H9 (cell line): ENCODE measurements around the gene SLC38A1. TPM values are rescaled to one million over a fixed set of nuclear protein-coding genes. Genes with fewer than 3 reads are reported as not detected.

Experiments used
- DNase-seq: peaks from one replicate; pipeline ENCODE4 v3.0.0-alpha.2; 2017
- H2AFZ ChIP-seq: one replicate; pipeline ENCODE4 v1.6.1; 2013; ENCODE audit warnings: mild to moderate bottlenecking, low read length, control low read depth, moderate library complexity
- H2AK5ac ChIP-seq: 2 replicates; pipeline ENCODE4 v1.6.1; 2013; ENCODE audit warnings: low read length, control low read depth, mixed read lengths; ENCODE audit not compliant: insufficient read length
- H2BK120ac ChIP-seq: one replicate; pipeline ENCODE4 v1.6.1; 2013; ENCODE audit warnings: low read depth, mild to moderate bottlenecking, low read length, control low read depth, inconsistent platforms; ENCODE audit not compliant: poor library complexity, severe bottlenecking
- H2BK12ac ChIP-seq: 2 replicates; pipeline ENCODE4 v1.6.1; 2013; ENCODE audit warnings: low read length, control low read depth, mixed read lengths, low read depth; ENCODE audit not compliant: insufficient read length
- H2BK15ac ChIP-seq: 2 replicates; pipeline ENCODE4 v1.6.1; 2013; ENCODE audit warnings: low read depth, low read length, control low read depth
- H2BK20ac ChIP-seq: one replicate; pipeline ENCODE4 v1.6.1; 2013; ENCODE audit warnings: low read depth, mild to moderate bottlenecking, low read length, control low read depth, inconsistent platforms; ENCODE audit not compliant: poor library complexity, severe bottlenecking
- H2BK5ac ChIP-seq: 2 replicates; pipeline ENCODE4 v1.6.1; 2013; ENCODE audit warnings: low read length, control low read depth, mixed read lengths; ENCODE audit not compliant: insufficient read length
- H3K14ac ChIP-seq: 2 replicates; pipeline ENCODE4 v1.6.1; 2013; ENCODE audit warnings: low read length, control low read depth; ENCODE audit not compliant: insufficient read depth
- H3K18ac ChIP-seq: 2 replicates; pipeline ENCODE4 v1.6.1; 2013; ENCODE audit warnings: low read depth, mild to moderate bottlenecking, mixed read lengths, low read length, control low read depth; ENCODE audit not compliant: insufficient read length
- H3K23ac ChIP-seq: 2 replicates; pipeline ENCODE4 v1.6.1; 2013; ENCODE audit warnings: low read length, control low read depth, mixed read lengths, low read depth; ENCODE audit not compliant: insufficient read length
- H3K23me2 ChIP-seq: 2 replicates; pipeline ENCODE4 v1.6.1; 2013; ENCODE audit warnings: low read depth, mild to moderate bottlenecking, mixed read lengths, low read length, control low read depth; ENCODE audit not compliant: insufficient read length, poor library complexity, severe bottlenecking
- H3K27ac ChIP-seq: 2 replicates; pipeline ENCODE4 v1.5.1; 2013; ENCODE audit warnings: low read length, control low read depth, mixed read lengths, low read depth; ENCODE audit not compliant: insufficient read length
- H3K27me3 ChIP-seq: 2 replicates; pipeline ENCODE4 v1.6.1; 2013; ENCODE audit warnings: low read length, control low read depth, inconsistent platforms; ENCODE audit not compliant: insufficient read depth
- H3K4ac ChIP-seq: 2 replicates; pipeline ENCODE4 v1.6.1; 2013; ENCODE audit warnings: low read depth, mild to moderate bottlenecking, control low read depth, inconsistent platforms, low read length, moderate library complexity
- H3K4me1 ChIP-seq: 2 replicates; pipeline ENCODE4 v1.6.1; 2013; ENCODE audit warnings: low read length, control low read depth, inconsistent platforms; ENCODE audit not compliant: insufficient read depth
- H3K4me2 ChIP-seq: 2 replicates; pipeline ENCODE4 v1.6.1; 2013; ENCODE audit warnings: low read length, control low read depth, mixed read lengths; ENCODE audit not compliant: insufficient read length, insufficient read depth
- H3K56ac ChIP-seq: 2 replicates; pipeline ENCODE4 v1.6.1; 2013; ENCODE audit warnings: low read depth, mild to moderate bottlenecking, mixed read lengths, low read length, control low read depth; ENCODE audit not compliant: insufficient read length
- H3K79me1 ChIP-seq: 2 replicates; pipeline ENCODE4 v1.6.1; 2013; ENCODE audit warnings: low read depth, mild to moderate bottlenecking, moderate library complexity, low read length, control low read depth, inconsistent platforms; ENCODE audit not compliant: insufficient read depth, poor library complexity, severe bottlenecking
- H3K79me2 ChIP-seq: 2 replicates; pipeline ENCODE4 v1.6.1; 2013; ENCODE audit warnings: low read length, control low read depth, inconsistent platforms; ENCODE audit not compliant: insufficient read depth
- H3K9ac ChIP-seq: 2 replicates; pipeline ENCODE4 v1.6.1; 2013; ENCODE audit warnings: low read length, control low read depth, mixed read lengths; ENCODE audit not compliant: insufficient read length; ENCODE audit errors: extremely low read depth
- H3K9me3 ChIP-seq: one replicate; pipeline ENCODE4 v1.6.1; 2013; ENCODE audit warnings: low read depth, low read length, inconsistent platforms; ENCODE audit not compliant: control insufficient read depth
- H3T11ph ChIP-seq: one replicate; pipeline ENCODE4 v1.6.1; 2013; ENCODE audit warnings: mild to moderate bottlenecking, low read length, control low read depth, inconsistent platforms
- H4K20me1 ChIP-seq: one replicate; pipeline ENCODE4 v1.6.1; 2013; ENCODE audit not compliant: control insufficient read depth, insufficient read length, insufficient read depth
- H4K5ac ChIP-seq: 2 replicates; pipeline ENCODE4 v1.6.1; 2013; ENCODE audit warnings: low read depth, mild to moderate bottlenecking, mixed read lengths, low read length, control low read depth; ENCODE audit not compliant: insufficient read length
- H4K8ac ChIP-seq: replicated peaks from 2 replicates; pipeline ENCODE4 v1.6.1; 2013; ENCODE audit warnings: low read length, control low read depth, mixed read lengths, low read depth; ENCODE audit not compliant: insufficient read length
- H4K91ac ChIP-seq: 2 replicates; pipeline ENCODE4 v1.6.1; 2013; ENCODE audit warnings: low read depth, mild to moderate bottlenecking, moderate library complexity, mixed read lengths, low read length, control low read depth; ENCODE audit not compliant: insufficient read length
- H3K27ac Mint-ChIP-seq, 3 experiments: 2 replicates in 2 of 3; 3 replicates in 1 of 3; pipeline ENCODE4 v1.8.0; 2020 to 2021; ENCODE audit warnings: mixed read lengths in 3 of 3, mild to moderate bottlenecking in 1 of 3, moderate library complexity in 1 of 3
- H3K27me3 Mint-ChIP-seq: 2 replicates; pipeline ENCODE4 v1.8.0; 2021; ENCODE audit warnings: low read depth, mild to moderate bottlenecking, moderate library complexity, mixed read lengths
- H3K36me3 Mint-ChIP-seq, 3 experiments: 2 replicates in 2 of 3; 3 replicates in 1 of 3; pipeline ENCODE4 v1.8.0; 2020 to 2021; ENCODE audit warnings: low read depth in 3 of 3, mixed read lengths in 3 of 3; ENCODE audit not compliant: insufficient read depth in 1 of 3
- H3K4me1 Mint-ChIP-seq, 2 experiments: 2 replicates each; pipeline ENCODE4 v1.8.0; 2020; ENCODE audit warnings: mixed read lengths in 2 of 2
- H3K4me3 Mint-ChIP-seq, 2 experiments: 2 replicates in 1 of 2; 3 replicates in 1 of 2; pipeline ENCODE4 v1.8.0; 2020 to 2021; ENCODE audit warnings: mild to moderate bottlenecking in 2 of 2, mixed read lengths in 2 of 2, moderate library complexity in 1 of 2
- H3K9me3 Mint-ChIP-seq, 2 experiments: 2 replicates in 1 of 2; 3 replicates in 1 of 2; pipeline ENCODE4 v1.8.0; 2020; ENCODE audit warnings: mild to moderate bottlenecking in 2 of 2, mixed read lengths in 2 of 2, moderate library complexity in 1 of 2
- WGBS: extraction: QIAGEN DNeasy Blood & Tissue Kit; methylation state at CpG from one replicate; pipeline ENCODE4 v1.1.7; 2013; ENCODE audit warnings: missing lambda C conversion rate, low lambda C conversion rate, mixed read lengths; ENCODE audit not compliant: insufficient read length; ENCODE audit errors: extremely low coverage; 5-methylcytosine and 5-hydroxymethylcytosine counted together
- total RNA-seq: library from RNA; stranded (reverse); gene quantifications from 2 replicates; pipeline ENCODE4 v1.2.1, GENCODE V29; 2021
- TF ChIP-seq, protein P1 (sequence below): fragments of 200-600 bp; sonication (generic); conservative IDR thresholded peaks from 3 replicates; pipeline ENCODE4 v1.8.0; 2021; ENCODE audit warnings: antibody characterized with exemption, mild to moderate bottlenecking

SLC38A1 gene
- total RNA-seq, 1 experiment from 2014 or later = 216 TPM

DNA sequence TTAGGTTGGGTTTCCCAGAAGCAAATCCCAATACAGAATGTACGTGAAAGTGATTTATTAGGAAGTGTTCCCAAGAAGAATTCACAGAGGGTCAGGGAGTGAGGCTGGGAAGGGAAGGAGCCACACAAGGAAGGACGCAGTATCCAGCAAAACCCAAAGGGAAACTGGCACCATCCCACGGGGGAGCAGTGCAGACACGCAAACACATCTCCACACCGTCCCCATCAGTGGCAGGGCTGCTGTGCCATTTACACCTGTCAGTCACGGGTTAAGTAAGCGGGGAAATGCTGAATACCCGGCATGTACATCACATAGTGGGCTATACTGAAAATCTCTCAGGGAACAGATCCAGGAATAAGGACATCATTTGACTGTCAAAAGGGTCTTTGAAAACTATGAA is 93.9 kb downstream of the SLC38A1 start:
- Histone ChIP-seq H2AFZ (no peak overlapping the region), H4K91ac (no peak overlapping the region), H3K4me2 (no peak overlapping the region), H3K9ac (no peak overlapping the region), H3K14ac (no peak overlapping the region), H3K27ac (no peak overlapping the region), H2BK15ac (no peak overlapping the region), H2BK120ac (no peak overlapping the region), H3T11ph (no peak overlapping the region), H4K5ac (no peak overlapping the region), H2BK20ac (no peak overlapping the region), H3K23me2 (no peaks in the 10 kb centered on the region), H3K4ac (no peak overlapping the region), H3K79me2 (no peaks in the 10 kb centered on the region), H3K56ac (no peak overlapping the region), H2BK5ac (no peak overlapping the region), H3K27me3 (no peaks in the 10 kb centered on the region), H3K79me1 (no peaks in the 10 kb centered on the region), H3K18ac (no peak overlapping the region), H3K23ac (no peak overlapping the region), H3K4me1 (no peaks in the 10 kb centered on the region), H4K20me1 (no peaks in the 10 kb centered on the region), H4K8ac (no peak overlapping the region), H2BK12ac (no peak overlapping the region), H2AK5ac (no peak overlapping the region), H3K9me3 (no peaks in the 10 kb centered on the region)
- H3K27ac Mint-ChIP-seq = no peak overlapping the region
- no peak overlapping the region for H3K4me3 Mint-ChIP-seq
- TF ChIP-seq, protein P1, sequence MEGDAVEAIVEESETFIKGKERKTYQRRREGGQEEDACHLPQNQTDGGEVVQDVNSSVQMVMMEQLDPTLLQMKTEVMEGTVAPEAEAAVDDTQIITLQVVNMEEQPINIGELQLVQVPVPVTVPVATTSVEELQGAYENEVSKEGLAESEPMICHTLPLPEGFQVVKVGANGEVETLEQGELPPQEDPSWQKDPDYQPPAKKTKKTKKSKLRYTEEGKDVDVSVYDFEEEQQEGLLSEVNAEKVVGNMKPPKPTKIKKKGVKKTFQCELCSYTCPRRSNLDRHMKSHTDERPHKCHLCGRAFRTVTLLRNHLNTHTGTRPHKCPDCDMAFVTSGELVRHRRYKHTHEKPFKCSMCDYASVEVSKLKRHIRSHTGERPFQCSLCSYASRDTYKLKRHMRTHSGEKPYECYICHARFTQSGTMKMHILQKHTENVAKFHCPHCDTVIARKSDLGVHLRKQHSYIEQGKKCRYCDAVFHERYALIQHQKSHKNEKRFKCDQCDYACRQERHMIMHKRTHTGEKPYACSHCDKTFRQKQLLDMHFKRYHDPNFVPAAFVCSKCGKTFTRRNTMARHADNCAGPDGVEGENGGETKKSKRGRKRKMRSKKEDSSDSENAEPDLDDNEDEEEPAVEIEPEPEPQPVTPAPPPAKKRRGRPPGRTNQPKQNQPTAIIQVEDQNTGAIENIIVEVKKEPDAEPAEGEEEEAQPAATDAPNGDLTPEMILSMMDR = no peak
- DNase-seq = no peak
- WGBS = no CpG with 5 or more reads among the region's 8 CpGs
- H3K27me3 Mint-ChIP-seq = no peaks in the 10 kb centered on the region
- no peaks in the 10 kb centered on the region for H3K36me3 Mint-ChIP-seq
- H3K9me3 Mint-ChIP-seq = no peaks in the 10 kb centered on the region
- H3K4me1 Mint-ChIP-seq = peaks cover 3 to 6% of the 10 kb centered on the region in 2 experiments
